HG02759 (cell line): Measurements from ENCODE around the gene MYO19.
"Not testable (repeated sequence)": the region's sequence is repeated elsewhere in the genome, so short reads cannot be mapped to it uniquely, and the experiment has no call there.

Experiments used
- ATAC-seq: cut with Tn5 transposase; IDR thresholded peaks from one replicate; pipeline ENCODE4 v1.9.1; 2021; ENCODE audit warnings: mild to moderate bottlenecking, moderate library complexity; ENCODE audit not compliant: unreplicated experiment

Gene MYO19

DNA sequence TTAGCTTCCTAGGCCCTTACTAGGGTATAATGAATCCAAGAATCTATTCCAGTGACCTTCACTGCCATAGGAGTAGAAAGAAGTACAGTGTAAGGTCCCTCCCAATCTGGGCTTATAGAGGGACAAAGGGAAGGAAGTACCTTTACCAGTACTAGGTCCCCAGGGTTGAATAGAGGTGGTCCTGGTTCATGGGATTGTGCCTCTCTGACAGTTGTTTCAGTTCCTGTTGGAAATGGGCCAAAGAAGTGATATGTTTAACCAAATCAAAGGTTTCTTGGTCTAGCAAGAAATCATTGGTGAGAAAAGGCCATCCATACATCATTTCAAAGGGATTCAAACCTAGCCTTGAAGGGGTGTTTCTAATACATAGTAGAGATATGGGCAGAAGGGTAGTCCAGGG lies 64.2 kb downstream of the MYO19 start:
- no peak for ATAC-seq

GRCh38 chr17:36469733-36470132 lies 64.9 kb downstream of the MYO19 start:
- no peak for ATAC-seq

- no peak for ATAC-seq
Measured at GRCh38 chr17:36468903-36469635, 65.6 kb downstream of the MYO19 start.

DNA sequence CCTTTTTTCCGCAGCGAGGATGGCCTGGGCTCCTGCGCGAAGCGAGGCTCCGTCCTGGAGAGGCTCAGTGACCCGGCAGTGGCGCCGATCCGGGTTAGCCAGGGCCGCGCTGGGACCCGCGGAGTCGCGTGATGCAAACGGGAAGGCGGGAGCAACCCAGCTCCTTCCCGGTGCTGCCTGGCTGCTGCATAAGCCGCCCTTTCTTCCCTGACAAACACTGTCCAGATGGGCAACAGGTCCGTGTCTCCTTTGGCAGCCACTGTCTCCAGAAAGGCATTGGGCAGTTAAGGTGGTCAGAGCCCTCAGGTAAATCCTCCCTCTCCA lies 69.9 kb downstream of the MYO19 start:
- ATAC-seq: no peak

DNA sequence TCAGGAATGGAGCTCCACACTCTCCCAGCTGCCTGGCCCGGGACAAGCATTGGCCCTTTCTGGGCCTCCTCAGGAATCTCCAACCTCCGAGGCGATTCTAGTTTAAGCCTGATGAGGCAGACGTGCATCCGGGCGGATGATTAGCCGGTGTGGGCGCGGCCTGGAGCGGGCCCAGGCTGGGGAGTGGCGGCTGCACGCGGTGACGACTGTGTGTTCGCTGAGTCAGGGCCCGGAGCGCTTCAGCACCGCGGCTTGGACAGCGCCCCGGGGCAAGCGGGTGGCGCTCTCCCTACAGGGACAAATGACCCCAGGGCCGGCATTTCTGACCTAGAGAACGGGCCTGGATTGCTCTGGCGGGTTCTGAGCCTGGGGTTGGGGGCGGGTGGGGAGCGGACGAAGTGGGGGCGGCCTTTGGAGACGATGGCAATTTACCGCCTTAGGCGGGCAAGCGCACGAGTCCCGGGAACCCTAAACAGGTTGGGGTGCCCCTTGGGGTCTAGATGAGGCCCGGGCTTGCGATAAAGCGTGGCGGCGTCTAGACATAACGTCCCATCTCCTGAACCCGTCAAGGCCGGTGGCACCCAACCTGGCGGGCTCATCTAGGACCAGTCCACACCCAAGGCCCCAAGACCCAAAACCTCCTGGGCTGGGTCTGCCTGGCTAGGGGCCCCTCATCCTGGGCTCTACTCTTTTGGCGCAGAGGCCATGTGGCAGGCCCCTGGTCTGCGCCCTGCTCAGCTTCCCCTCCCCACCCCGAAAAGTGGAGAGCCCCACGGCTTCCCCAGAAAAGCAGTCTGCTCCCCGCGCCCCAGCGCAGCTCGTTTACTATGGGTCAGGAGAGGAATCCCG lies 70.5 kb downstream of the MYO19 start:
- ATAC-seq: no peak

GRCh38 chr17:36461330-36462110 lies 73.1 kb downstream of the MYO19 start:
- no peak for ATAC-seq

DNA sequence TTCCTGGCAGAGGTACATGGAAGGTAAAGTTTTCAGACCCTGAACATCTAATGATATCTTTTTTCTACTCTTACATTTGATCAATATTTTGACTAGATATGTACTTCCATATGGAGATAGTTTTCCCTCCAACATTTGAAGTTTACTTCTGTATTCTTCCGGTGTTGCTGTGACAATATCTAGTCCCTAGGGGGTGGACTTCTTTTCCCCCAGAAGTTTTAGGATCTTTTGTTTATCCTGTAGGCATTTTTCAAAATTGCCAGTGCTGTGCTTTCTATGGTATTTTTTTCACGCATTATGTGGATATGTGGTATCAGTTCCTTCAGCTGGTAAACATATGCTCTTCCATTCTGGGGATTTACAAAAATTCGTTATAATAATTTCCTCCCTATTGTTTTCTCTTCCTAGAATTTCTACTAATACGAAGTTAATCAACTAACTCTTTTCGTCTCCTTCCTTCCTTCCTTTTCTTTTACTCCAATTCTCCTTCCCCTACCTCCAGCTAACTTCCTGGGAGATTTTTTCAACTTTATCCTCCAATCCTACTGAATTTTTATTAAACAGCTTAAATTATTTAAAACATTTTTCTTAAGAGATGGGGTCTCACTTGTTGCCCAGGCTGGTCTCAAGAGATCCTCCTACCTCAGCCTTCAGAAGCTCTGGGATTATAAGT lies 74.3 kb downstream of the MYO19 start:
- ATAC-seq: no peak

DNA sequence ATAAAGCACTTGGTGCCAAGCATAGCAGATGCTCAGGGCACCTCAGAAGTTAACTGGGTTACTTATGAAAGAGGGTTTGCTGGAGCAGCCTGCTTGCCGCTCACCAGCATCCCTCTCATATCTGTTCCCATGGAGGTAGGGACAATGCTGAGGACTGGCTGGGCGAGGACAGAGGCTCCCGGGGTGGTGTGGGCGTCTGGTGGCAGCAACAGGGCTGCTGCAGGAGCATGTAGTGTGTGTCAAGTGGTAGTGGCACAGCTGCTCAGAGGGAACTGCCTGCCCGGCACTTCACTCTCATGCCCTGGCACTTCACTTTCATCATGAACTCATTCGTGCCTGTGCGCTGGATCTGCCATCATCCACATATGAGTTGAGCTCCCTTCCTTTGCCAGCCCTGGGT lies 75.1 kb downstream of the MYO19 start:
- no peak for ATAC-seq

GRCh38 chr17:36459045-36459444 lies 75.6 kb downstream of the MYO19 start:
- ATAC-seq: no peak

- ATAC-seq: not testable (repeated sequence)
Measured at GRCh38 chr17:36457701-36458100, 77.0 kb downstream of the MYO19 start.

GRCh38 chr17:36452888-36453287 lies 81.8 kb downstream of the MYO19 start:
- ATAC-seq: not testable (repeated sequence)

DNA sequence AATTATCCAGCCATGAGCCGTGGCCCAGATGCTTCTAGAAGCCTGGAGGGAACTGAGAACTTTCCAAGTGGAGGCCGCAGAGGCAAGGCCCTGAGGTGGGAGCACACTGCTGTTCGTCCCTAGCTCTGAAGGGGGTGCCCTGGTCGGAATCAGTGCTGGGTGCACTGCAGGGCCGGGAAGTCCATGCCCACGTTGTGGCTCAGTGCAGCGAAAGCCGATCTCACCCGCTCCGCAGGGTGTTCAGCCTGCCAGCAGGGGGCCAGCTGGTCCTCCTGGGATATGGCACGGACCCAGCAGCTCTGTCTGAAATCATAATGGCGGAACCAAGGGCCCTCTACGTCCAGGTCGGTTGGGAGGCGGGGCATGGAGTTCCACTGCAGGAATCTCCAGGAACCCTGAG lies 84.7 kb downstream of the MYO19 start:
- not testable (repeated sequence) for ATAC-seq
